HG03103 (cell line): ENCODE data around the gene CCR4.
"Not testable (repeated sequence)": the region's sequence is repeated elsewhere in the genome, so short reads cannot be mapped to it uniquely, and the experiment has no call there.

Source experiments
- ATAC-seq: cut with Tn5 transposase; IDR thresholded peaks from one replicate; pipeline ENCODE4 v1.9.1; 2021; ENCODE audit warnings: low read depth; ENCODE audit not compliant: unreplicated experiment

Gene CCR4

GRCh38 chr3:32951410-32951811, at the start of gene CCR4:
Gene CCR4, plus strand, starts transcription at chr3:32951644. Its CDS starts 1,779 bp downstream, at chr3:32953423.
- ATAC-seq, result no peak

- ATAC-seq, result not testable (repeated sequence)
Observed at GRCh38 chr3:32902887-32903371, 48.5 kb upstream of the CCR4 start.

- no peak for ATAC-seq
Observed at GRCh38 chr3:32903953-32904352, 47.5 kb upstream of the CCR4 start.

- ATAC-seq, result no peak
Observed at GRCh38 chr3:32909999-32910398, 41.4 kb upstream of the CCR4 start.

GRCh38 chr3:32910954-32911353, 40.5 kb upstream of the CCR4 start:
- ATAC-seq, result no peak

GRCh38 chr3:32912046-32912445, 39.4 kb upstream of the CCR4 start:
- ATAC-seq, result no peak

GRCh38 chr3:32913790-32914446, 37.5 kb upstream of the CCR4 start:
- no peak for ATAC-seq

- ATAC-seq, result no peak
Observed at GRCh38 chr3:32919920-32920319, 31.5 kb upstream of the CCR4 start.

- no peak for ATAC-seq
Observed at GRCh38 chr3:32922078-32922477, 29.4 kb upstream of the CCR4 start.

GRCh38 chr3:32930161-32930560, 21.3 kb upstream of the CCR4 start:
- no peak for ATAC-seq

GRCh38 chr3:32931273-32931672, 20.2 kb upstream of the CCR4 start:
- ATAC-seq, result not testable (repeated sequence)

- ATAC-seq, result no peak
Observed at GRCh38 chr3:32934150-32934742, 17.2 kb upstream of the CCR4 start.

GRCh38 chr3:32937331-32937730, 14.1 kb upstream of the CCR4 start:
- no peak for ATAC-seq

GRCh38 chr3:32939531-32940284, 11.7 kb upstream of the CCR4 start:
- not testable (repeated sequence) for ATAC-seq

GRCh38 chr3:32940726-32941125, 10.7 kb upstream of the CCR4 start:
- no peak for ATAC-seq

GRCh38 chr3:32945136-32945535, 6.3 kb upstream of the CCR4 start:
- ATAC-seq, result no peak

GRCh38 chr3:32945598-32945997, 5.8 kb upstream of the CCR4 start:
- ATAC-seq, result not testable (repeated sequence)

- ATAC-seq, result no peak
Observed at GRCh38 chr3:32946973-32947788, 4.3 kb upstream of the CCR4 start.

GRCh38 chr3:32947789-32948238, 3.6 kb upstream of the CCR4 start:
- peak; percentile 84 for ATAC-seq

- ATAC-seq, result no peak
Observed at GRCh38 chr3:32948625-32949445, 2.6 kb upstream of the CCR4 start.
